HG02870 (cell line): Measurements from ENCODE around the gene ACER3.
A peak's percentile ranks its signal among the peaks of the same experiment; 100 is the strongest.
"Not testable (repeated sequence)": the region's sequence is repeated elsewhere in the genome, so short reads cannot be mapped to it uniquely, and the experiment has no call there.

Source experiments
- ATAC-seq: cut with Tn5 transposase; IDR thresholded peaks from one replicate; pipeline ENCODE4 v1.9.1; 2021; ENCODE audit warnings: mild to moderate bottlenecking, moderate library complexity; ENCODE audit not compliant: unreplicated experiment

Gene ACER3

GRCh38 chr11:76860539-76861475 is at the start of gene ACER3:
TSS of gene ACER3 (plus strand) at chr11:76860918. CDS start at chr11:76860977, 59 bp downstream.
- ATAC-seq, result peak; percentile 89

GRCh38 chr11:76811259-76811658 is 49.5 kb upstream of the ACER3 start:
- ATAC-seq, result no peak

DNA sequence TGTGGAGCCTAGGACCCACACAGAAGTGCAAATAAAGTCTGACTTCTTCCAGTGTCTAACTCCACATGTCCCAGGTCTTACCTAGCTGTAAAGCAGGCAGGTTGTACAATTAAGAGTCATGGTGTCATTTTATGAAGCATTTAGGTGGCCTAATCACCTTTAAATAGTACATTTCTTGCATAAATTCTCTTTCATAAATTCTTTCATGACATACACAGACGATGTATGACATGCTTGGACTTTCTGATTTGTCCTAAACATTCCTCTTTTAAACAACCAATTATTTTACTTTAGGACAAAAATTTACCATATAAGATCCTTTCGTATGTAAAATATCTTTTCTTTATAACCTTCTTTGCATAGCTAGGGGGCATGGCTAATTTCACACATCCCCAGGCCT is 46.3 kb upstream of the ACER3 start:
- ATAC-seq, result no peak

- not testable (repeated sequence) for ATAC-seq
Measured at GRCh38 chr11:76815678-76816077, 45.0 kb upstream of the ACER3 start.

GRCh38 chr11:76820184-76820566 is 40.5 kb upstream of the ACER3 start:
- no peak for ATAC-seq

GRCh38 chr11:76821396-76821795 is 39.3 kb upstream of the ACER3 start:
- not testable (repeated sequence) for ATAC-seq

DNA sequence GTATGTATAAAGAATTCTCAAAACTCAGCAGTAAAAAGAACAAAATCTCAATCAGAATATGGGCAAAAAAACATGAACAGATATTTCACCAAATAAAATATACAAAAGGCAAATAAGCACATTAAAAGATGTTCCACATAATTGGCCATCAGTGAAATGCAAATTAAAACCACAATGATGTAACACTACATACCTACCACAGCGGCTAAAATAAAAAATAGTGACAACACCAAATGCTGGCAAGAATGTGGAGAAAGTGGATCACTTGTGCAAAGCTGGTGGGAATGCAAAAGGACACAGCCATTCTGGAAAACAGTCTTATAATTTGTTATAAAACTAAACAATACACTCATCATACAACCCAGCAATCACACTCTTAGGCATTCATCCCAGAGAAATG is 38.3 kb upstream of the ACER3 start:
- no peak for ATAC-seq

GRCh38 chr11:76823481-76824028 is 37.2 kb upstream of the ACER3 start:
- ATAC-seq, result no peak

GRCh38 chr11:76824083-76824939 is 36.4 kb upstream of the ACER3 start:
- no peak for ATAC-seq

DNA sequence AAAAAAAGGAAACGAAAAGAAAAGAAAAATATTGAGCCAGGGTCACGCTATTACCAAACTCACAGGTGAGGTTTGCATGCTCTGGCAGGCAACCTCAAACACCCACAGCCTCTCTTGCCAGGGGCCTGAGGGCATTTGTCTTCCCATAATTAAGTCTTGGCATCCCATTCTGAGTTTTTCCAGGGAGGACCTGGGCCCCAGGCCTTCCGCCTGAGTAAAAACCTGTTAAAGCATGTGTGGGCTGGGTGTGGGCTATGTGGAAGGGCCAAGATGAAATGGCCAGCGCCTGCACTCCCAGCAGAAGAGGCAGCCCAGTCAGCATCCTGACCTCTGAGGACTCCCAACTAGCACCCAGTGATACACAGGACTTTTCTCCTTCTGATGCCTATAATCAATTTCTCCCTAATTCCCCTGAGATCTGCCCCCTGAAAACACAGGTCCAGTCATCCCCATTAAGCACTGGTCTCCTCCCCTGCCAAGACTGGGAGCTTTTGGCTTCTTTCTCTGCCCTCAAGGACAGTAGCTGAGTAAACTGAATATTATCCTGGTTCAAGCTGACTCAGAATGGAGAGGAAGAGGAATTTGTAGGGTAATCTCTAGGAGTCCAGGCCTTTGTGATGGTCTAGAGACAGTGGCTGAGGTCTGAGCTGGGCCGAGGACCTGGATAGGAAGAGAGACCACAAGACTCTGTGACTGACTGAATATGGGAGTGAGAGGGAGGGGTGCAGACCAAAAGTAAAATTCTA is 35.6 kb upstream of the ACER3 start:
- ATAC-seq, result no peak

DNA sequence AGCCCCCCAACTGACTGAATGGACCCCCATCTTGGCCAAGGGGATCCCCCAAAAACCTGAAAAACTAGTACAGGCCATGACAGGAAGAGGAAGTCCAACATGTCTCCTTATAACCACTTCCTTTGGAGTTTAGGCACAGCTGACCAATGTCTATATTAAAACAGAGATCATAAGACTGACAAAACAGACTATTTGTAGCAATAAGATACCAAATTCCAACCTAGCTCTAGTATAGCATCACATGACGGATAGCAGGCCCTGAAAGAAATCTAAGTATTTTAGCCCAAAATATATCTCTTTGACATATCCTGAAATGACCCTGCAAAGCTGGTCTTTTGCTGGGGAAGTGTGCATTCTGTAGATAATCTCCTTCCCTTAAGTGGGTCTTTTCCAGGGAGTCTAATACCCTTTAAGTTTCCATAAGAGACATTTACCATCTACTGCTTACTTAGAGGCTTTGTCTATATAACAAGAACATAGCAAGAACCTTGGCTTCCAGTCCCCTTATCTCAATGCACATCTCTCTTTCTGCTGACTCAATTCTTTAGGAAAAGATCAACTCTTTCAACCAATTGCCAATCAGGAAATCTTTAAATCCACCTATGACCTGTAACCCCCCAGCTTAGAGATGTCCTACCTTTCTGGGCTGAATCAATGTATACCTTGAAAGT is 34.9 kb upstream of the ACER3 start:
- no peak for ATAC-seq

DNA sequence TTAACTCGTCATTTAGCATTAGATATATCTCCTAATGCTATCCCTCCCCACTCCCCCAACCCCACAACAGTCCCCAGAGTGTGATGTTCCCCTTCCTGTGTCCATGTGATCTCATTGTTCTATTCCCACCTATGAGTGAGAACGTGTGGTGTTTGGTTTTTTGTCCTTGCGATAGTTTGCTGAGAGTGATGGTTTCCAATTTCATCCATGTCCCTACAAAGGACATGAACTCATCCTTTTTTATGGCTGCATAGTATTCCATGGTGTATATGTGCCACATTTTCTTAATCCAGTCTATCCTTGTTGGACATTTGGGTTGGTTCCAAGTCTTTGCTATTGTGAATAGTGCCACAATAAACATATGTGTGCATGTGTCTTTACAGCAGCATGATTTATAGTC is 34.2 kb upstream of the ACER3 start:
- ATAC-seq, result not testable (repeated sequence)

GRCh38 chr11:76827005-76827404 is 33.7 kb upstream of the ACER3 start:
- ATAC-seq, result not testable (repeated sequence)

- no peak for ATAC-seq
Measured at GRCh38 chr11:76830639-76831327, 29.9 kb upstream of the ACER3 start.

GRCh38 chr11:76831686-76832310 is 28.9 kb upstream of the ACER3 start:
- no peak for ATAC-seq

- ATAC-seq, result no peak
Measured at GRCh38 chr11:76832361-76832760, 28.4 kb upstream of the ACER3 start.

DNA sequence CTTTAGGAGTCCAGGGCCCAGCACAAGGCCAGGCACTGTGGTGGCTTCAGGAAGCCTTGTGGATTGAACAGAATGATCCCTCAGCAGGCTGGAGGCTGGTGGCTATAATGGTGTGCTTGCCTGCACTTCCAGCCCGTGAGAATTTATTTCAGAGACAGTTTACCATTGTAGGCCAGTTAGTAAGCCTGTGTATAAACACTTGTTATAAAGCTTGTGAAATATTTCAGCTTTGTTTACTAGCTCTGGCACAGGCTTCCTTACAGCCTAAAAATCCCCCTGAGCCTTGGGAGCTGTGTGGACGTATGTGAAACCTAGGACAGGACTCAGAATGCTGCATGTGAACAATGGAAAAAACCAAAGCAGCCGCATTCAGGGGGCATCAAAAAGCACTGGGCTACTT is 26.6 kb upstream of the ACER3 start:
- no peak for ATAC-seq

DNA sequence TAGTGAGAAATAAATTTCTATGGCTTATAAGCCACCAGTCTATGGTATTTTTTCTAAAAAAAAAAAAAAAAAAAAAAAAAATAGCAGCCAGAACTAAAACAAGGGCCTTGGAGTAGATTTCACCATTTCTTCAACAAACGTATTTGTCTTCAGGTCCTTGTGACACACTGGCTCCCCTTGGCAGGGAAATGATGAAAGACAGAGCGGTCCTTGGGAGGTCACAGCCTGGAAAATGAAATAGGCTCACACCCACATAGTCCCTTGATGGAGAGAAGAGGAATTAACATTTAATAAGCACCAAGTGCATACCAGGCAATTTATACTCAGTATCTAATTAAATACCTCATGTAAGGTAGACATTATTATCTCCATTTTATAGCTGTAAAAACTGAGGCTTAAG is 25.7 kb upstream of the ACER3 start:
- no peak for ATAC-seq

DNA sequence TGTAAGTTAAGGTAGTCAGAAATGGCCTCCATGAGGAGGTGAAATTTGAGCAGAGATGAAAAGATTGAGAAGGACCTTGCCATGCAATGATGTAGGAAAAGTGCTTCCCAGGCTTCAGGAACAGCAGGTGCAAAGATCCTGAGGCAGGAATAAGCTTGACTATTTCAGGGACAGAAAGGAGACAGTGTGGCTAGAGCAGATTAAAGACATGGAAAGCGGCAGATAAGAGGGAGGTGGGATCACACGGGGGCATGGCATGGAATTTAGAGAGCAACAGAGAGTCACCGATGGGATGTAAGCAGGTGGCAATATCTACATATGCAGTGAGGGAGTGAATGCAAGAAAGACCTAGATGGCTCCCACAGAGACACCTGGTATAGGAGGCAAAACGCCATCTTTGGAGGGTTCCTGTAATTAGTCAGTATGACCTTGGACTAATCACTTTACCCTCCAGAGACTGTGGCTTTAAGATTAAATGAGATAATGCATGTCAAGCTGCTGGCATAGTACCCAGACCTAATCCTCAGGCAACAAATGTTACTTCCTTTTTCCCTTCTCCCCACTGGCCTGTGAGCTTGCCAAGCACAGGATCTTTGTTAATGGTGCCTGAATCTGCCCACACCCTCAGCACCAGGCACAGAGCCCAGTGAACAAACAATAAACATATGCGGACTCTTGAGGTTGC is 24.6 kb upstream of the ACER3 start:
- no peak for ATAC-seq
